ENCODE results near the gene PARP16.

The PARP16 gene

GRCh38 chr15:65286704-65287519 is at the start of gene PARP16:
TSS of gene PARP16 (minus strand) at chr15:65286883. CDS start at chr15:65286426, 457 bp downstream.
- DNase-seq (ENCODE audit: low read depth, low spot score): no peak

- DNase-seq (ENCODE audit: low read depth, low spot score): no peak
Observed at GRCh38 chr15:65335278-65336055, 48.8 kb upstream of the PARP16 start.

- no peak for DNase-seq (ENCODE audit: low read depth, low spot score)
Observed at GRCh38 chr15:65334586-65335231, 48.0 kb upstream of the PARP16 start.

GRCh38 chr15:65333856-65334255 is 47.2 kb upstream of the PARP16 start:
- DNase-seq (ENCODE audit: low read depth, low spot score): no peak

GRCh38 chr15:65333148-65333820 is 46.6 kb upstream of the PARP16 start:
- DNase-seq (ENCODE audit: low read depth, low spot score): no peak

- no peak for DNase-seq (ENCODE audit: low read depth, low spot score)
Observed at GRCh38 chr15:65332391-65333147, 45.9 kb upstream of the PARP16 start.

GRCh38 chr15:65331811-65332210 is 45.1 kb upstream of the PARP16 start:
- no peak for DNase-seq (ENCODE audit: low read depth, low spot score)

GRCh38 chr15:65330934-65331645 is 44.4 kb upstream of the PARP16 start:
- no peak for DNase-seq (ENCODE audit: low read depth, low spot score)

- no peak for DNase-seq (ENCODE audit: low read depth, low spot score)
Observed at GRCh38 chr15:65329984-65330735, 43.5 kb upstream of the PARP16 start.

- DNase-seq (ENCODE audit: low read depth, low spot score): no peak
Observed at GRCh38 chr15:65329288-65329983, 42.8 kb upstream of the PARP16 start.

- no peak for DNase-seq (ENCODE audit: low read depth, low spot score)
Observed at GRCh38 chr15:65328506-65329287, 42.0 kb upstream of the PARP16 start.

GRCh38 chr15:65327651-65328393 is 41.1 kb upstream of the PARP16 start:
- DNase-seq (ENCODE audit: low read depth, low spot score): no peak

GRCh38 chr15:65326818-65327217 is 40.1 kb upstream of the PARP16 start:
- DNase-seq (ENCODE audit: low read depth, low spot score): no peak

- no peak for DNase-seq (ENCODE audit: low read depth, low spot score)
Observed at GRCh38 chr15:65326117-65326526, 39.4 kb upstream of the PARP16 start.

- no peak for DNase-seq (ENCODE audit: low read depth, low spot score)
Observed at GRCh38 chr15:65323071-65323511, 36.4 kb upstream of the PARP16 start.

- DNase-seq (ENCODE audit: low read depth, low spot score): no peak
Observed at GRCh38 chr15:65318870-65319356, 32.2 kb upstream of the PARP16 start.

GRCh38 chr15:65312400-65312916 is 25.8 kb upstream of the PARP16 start:
- DNase-seq (ENCODE audit: low read depth, low spot score): no peak

All from iPS DF 19.7 (cell line).